ENCODE data around the gene HASPIN. TPM values are rescaled to one million over a fixed set of nuclear protein-coding genes. Genes with fewer than 3 reads are reported as not detected.

HASPIN gene
- total and polyA plus RNA-seq, 2 experiments from 2014 or later = 6.1 to 35.1 TPM

GRCh38 chr17:3755335-3756030 lies 31.8 kb downstream of the HASPIN start (continued):
- TF ChIP-seq, protein P1, sequence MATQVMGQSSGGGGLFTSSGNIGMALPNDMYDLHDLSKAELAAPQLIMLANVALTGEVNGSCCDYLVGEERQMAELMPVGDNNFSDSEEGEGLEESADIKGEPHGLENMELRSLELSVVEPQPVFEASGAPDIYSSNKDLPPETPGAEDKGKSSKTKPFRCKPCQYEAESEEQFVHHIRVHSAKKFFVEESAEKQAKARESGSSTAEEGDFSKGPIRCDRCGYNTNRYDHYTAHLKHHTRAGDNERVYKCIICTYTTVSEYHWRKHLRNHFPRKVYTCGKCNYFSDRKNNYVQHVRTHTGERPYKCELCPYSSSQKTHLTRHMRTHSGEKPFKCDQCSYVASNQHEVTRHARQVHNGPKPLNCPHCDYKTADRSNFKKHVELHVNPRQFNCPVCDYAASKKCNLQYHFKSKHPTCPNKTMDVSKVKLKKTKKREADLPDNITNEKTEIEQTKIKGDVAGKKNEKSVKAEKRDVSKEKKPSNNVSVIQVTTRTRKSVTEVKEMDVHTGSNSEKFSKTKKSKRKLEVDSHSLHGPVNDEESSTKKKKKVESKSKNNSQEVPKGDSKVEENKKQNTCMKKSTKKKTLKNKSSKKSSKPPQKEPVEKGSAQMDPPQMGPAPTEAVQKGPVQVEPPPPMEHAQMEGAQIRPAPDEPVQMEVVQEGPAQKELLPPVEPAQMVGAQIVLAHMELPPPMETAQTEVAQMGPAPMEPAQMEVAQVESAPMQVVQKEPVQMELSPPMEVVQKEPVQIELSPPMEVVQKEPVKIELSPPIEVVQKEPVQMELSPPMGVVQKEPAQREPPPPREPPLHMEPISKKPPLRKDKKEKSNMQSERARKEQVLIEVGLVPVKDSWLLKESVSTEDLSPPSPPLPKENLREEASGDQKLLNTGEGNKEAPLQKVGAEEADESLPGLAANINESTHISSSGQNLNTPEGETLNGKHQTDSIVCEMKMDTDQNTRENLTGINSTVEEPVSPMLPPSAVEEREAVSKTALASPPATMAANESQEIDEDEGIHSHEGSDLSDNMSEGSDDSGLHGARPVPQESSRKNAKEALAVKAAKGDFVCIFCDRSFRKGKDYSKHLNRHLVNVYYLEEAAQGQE (IDR thresholded peaks at IDR 0.05; ENCODE audit: unreplicated experiment) = no peak
- TF ChIP-seq JUNB (IDR thresholded peaks at IDR 0.05; ENCODE audit: unreplicated experiment) (no peak), ETS1 (IDR thresholded peaks at IDR 0.05) (no peak)

DNA sequence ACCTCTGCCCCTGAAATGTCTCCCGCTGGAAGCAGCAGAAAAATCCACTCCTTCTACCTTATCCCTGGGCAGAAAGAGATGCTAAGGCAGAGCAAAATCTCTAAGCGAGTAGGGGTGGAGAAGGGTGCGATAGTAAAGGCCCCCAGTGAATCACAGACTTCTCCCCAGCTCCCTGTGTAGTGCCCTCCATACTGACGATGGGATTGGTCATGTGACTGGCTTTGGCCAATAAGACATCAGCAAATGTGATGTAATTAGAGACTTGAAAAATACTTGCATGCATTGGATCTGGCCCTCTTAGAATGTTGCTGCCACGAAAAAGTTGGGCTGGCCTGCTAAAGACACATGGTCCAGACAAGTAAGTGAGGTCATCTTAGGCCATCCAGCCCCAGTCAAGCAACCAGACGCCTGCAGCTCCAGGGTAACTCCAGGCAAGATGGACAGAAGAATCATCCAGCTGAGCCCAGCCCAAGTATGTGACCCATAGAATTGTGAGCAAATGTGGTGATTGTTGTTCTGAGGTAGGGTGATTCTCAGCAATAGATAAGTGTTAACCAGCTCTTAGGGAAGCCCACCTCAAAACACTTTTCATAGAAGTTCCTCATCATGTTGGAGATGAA lies 36.0 kb downstream of the HASPIN start:
- H3K27ac ChIP-seq (ENCODE audit: low read depth) = no peak overlapping the region
- Mint-ChIP-seq H3K4me1 (no peaks in the 10 kb centered on the region), H3K9me3 (peaks cover 14% of the 10 kb centered on the region), H3K4me3 (no peak overlapping the region), H3K36me3 (ENCODE audit: low read depth) (peaks cover 14% of the 10 kb centered on the region), H3K27me3 (ENCODE audit: insufficient read depth, low read depth, poor library complexity) (peaks cover 9% of the 10 kb centered on the region), H3K27ac (no peak overlapping the region)
- no peak for DNase-seq (ENCODE audit: low spot score)
- no peak overlapping the region for H2AFZ ChIP-seq
- no peak for ATAC-seq
- no peaks in the 10 kb centered on the region for H4K20me1 ChIP-seq (replicated peaks; ENCODE audit: insufficient read depth)
- H3K27me3 ChIP-seq (ENCODE audit: insufficient read depth) = no peaks in the 10 kb centered on the region
- H3K36me3 ChIP-seq (ENCODE audit: insufficient read depth) = no peaks in the 10 kb centered on the region
- peaks cover 6% of the 10 kb centered on the region; the same call in 1 of the 2 replicates for H3K4me1 ChIP-seq (ENCODE audit: insufficient read depth)
- H3K9me2 ChIP-seq (ENCODE audit: insufficient read depth) = no peaks in the 10 kb centered on the region
- H3K4me3 ChIP-seq = no peak overlapping the region
- H3K4me2 ChIP-seq = no peak overlapping the region
- no peaks in the 10 kb centered on the region for H3K79me2 ChIP-seq (replicated peaks; ENCODE audit: insufficient read depth)
- no peaks in the 10 kb centered on the region for H3F3A ChIP-seq (replicated peaks; ENCODE audit: low read depth)
- TF ChIP-seq, protein P1 (IDR thresholded peaks at IDR 0.05; ENCODE audit: unreplicated experiment) = no peak
- TF ChIP-seq, protein P2, sequence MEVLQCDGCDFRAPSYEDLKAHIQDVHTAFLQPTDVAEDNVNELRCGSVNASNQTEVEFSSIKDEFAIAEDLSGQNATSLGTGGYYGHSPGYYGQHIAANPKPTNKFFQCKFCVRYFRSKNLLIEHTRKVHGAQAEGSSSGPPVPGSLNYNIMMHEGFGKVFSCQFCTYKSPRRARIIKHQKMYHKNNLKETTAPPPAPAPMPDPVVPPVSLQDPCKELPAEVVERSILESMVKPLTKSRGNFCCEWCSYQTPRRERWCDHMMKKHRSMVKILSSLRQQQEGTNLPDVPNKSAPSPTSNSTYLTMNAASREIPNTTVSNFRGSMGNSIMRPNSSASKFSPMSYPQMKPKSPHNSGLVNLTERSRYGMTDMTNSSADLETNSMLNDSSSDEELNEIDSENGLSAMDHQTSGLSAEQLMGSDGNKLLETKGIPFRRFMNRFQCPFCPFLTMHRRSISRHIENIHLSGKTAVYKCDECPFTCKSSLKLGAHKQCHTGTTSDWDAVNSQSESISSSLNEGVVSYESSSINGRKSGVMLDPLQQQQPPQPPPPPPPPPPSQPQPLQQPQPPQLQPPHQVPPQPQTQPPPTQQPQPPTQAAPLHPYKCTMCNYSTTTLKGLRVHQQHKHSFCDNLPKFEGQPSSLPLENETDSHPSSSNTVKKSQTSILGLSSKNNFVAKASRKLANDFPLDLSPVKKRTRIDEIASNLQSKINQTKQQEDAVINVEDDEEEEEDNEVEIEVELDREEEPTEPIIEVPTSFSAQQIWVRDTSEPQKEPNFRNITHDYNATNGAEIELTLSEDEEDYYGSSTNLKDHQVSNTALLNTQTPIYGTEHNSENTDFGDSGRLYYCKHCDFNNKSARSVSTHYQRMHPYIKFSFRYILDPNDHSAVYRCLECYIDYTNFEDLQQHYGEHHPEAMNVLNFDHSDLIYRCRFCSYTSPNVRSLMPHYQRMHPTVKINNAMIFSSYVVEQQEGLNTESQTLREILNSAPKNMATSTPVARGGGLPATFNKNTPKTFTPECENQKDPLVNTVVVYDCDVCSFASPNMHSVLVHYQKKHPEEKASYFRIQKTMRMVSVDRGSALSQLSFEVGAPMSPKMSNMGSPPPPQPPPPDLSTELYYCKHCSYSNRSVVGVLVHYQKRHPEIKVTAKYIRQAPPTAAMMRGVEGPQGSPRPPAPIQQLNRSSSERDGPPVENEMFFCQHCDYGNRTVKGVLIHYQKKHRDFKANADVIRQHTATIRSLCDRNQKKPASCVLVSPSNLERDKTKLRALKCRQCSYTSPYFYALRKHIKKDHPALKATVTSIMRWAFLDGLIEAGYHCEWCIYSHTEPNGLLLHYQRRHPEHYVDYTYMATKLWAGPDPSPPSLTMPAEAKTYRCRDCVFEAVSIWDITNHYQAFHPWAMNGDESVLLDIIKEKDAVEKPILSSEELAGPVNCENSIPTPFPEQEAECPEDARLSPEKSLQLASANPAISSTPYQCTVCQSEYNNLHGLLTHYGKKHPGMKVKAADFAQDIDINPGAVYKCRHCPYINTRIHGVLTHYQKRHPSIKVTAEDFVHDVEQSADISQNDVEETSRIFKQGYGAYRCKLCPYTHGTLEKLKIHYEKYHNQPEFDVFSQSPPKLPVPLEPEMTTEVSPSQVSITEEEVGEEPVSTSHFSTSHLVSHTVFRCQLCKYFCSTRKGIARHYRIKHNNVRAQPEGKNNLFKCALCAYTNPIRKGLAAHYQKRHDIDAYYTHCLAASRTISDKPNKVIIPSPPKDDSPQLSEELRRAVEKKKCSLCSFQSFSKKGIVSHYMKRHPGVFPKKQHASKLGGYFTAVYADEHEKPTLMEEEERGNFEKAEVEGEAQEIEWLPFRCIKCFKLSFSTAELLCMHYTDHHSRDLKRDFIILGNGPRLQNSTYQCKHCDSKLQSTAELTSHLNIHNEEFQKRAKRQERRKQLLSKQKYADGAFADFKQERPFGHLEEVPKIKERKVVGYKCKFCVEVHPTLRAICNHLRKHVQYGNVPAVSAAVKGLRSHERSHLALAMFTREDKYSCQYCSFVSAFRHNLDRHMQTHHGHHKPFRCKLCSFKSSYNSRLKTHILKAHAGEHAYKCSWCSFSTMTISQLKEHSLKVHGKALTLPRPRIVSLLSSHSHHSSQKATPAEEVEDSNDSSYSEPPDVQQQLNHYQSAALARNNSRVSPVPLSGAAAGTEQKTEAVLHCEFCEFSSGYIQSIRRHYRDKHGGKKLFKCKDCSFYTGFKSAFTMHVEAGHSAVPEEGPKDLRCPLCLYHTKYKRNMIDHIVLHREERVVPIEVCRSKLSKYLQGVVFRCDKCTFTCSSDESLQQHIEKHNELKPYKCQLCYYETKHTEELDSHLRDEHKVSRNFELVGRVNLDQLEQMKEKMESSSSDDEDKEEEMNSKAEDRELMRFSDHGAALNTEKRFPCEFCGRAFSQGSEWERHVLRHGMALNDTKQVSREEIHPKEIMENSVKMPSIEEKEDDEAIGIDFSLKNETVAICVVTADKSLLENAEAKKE (CRISPR knock-in tag; IDR thresholded peaks at IDR 0.05) = no peak
- TF ChIP-seq EZH2phosphoT487 (IDR thresholded peaks at IDR 0.05; ENCODE audit: unreplicated experiment) = no peak
- peak; percentile 92 for TF ChIP-seq ZNF331 (CRISPR knock-in tag; IDR thresholded peaks at IDR 0.05; ENCODE audit: low read depth)
- TF ChIP-seq ZNF114 (CRISPR knock-in tag; IDR thresholded peaks at IDR 0.05) = no peak

All from GM23338 (cell line).